Measurements from ENCODE around the gene RHOBTB3.

RHOBTB3 gene

DNA sequence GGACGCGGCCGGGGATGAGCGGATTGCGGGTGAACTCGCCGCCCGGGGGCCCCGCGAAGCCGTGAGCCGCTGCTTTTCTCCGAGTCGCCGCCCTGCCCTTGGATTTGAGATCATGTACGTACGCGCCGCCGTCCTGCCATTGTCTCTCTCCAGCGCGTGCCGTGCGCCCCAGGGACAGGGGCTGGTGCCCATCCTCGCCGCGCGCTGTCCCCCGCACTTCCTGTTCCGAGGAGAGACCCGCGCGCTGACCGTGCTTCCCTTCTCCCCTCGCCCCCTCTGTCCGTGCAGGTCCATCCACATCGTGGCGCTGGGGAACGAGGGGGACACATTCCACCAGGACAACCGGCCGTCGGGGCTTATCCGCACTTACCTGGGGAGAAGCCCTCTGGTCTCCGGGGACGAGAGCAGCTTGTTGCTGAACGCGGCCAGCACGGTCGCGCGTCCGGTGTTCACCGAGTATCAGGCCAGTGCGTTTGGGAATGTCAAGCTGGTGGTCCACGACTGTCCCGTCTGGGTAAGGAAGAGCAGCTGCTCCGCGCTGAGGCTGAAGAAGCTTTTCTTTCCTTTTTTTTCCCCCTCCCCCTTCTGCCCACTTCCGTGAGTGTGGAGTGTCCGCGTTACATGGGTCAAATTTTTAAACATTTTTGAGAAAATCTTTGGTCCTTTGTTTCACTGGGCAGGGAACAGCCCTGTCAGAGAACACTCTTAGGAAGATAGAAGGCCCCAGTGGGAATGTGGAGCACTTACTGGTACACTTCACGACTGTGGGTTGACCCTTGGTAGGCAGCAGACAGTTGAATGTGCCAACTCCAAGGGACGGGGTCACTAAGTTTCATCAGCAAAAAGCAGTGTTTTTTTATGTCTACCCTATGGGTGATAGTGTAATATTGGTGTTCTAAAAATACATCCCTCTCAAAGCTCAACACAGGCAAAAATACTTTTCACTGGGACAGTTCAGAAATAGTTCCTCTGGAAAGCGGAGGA, 727 bp downstream of the RHOBTB3 start:
- DNase-seq (ENCODE audit: low read depth) = no peak

DNA sequence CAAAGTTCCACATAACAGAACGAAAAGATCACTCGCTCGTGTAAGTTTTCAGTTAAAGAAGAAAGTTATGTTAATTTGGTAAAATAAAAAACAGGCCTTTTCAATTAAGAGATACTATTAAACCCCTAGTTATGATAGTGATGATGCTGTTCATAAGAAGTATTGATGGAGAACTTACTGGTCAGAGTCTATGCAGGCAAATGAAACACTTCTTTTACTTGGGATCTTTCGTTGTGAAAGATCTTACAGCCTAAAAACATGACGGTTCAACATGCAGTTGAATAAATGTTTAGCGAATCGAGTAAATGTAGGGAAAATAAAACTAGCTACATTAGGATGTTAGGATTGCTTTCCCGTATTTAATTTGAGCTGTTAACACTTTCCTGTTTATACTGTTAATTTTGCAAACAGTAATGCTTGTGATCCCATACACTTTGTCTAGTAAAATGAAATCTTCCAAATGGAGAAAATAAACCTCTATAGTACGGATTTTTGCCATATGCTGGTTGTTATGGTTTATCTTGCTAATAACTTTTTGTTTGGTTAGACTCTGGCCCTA, 2.0 kb downstream of the RHOBTB3 start:
- DNase-seq (ENCODE audit: low read depth) = no peak

DNA sequence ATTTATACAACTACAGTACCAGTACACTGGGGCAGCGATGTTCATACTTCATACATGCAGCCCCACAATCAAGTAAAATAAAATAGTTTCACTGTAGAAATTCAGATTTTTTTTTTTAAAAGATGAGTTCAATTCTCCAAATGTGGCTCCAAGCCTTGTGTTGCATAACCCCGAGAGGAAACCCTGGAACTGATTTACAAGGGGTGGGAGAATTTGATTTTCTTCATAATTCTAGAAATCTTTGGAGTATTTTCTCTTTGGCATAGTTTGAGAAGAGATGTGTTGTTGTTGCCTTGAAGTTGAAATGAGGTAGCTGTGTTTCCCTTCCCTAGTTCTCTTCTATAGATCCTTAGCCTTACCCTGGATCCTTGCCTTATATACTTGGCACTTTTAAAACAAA, 3.1 kb downstream of the RHOBTB3 start:
- no peak for DNase-seq (ENCODE audit: low read depth)

DNA sequence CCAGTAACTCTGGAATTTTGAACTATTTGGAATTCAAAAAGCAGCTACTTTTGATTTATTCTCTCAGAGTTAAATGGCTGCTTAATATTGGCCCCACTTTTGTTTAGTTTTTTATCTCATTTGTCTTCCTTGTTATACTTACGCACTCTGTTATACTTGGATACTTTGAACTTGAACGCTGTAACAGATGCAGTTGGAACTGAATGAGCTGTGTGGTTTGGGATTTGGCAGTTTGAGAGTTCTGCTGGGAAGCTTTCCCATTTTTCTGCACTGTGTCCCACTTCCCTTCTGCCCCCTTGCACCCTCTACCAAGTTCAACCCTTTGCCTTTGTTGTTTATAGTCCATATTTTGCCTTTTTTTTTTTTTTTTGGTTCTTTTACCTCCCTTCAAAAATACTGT, 3.8 kb downstream of the RHOBTB3 start:
- DNase-seq (ENCODE audit: low read depth) = no peak

DNA sequence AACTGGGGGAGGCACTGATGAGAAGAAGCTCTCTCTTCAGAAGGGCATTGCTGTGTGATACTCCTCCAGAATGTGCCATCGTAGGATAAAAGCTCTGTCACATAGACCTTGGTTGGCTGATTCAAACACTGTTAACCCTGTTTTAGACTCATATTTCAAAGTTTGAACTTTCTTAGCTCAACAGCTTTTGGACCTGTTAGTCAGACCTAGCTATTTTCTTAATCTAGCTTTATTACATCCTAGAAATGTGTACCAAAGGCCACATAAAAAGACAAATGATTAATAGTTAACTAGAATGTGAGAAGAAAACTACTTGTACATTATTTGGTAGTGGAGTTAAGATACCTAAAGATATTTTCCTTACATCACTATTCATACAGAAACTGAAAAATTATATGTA, 4.3 kb downstream of the RHOBTB3 start:
- no peak for DNase-seq (ENCODE audit: low read depth)

DNA sequence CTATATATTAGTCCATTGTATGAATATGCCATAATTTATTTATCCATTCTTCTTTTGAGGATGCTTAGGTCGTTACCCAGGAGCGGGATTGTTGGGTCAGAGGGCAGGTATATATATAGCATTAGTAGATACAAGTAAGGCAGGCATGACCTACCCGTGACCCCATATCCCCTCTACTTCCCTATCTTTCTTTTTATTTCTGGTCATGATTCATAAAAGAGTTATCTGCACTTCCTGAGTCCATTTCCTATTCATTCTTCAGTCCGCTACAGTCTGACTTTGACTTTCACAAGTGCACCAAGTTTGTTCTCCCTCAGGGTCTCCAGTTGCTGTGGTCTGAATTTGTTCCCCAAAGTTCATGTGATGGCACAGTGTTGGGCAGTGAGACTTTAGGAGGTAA, 6.9 kb downstream of the RHOBTB3 start:
- no peak for DNase-seq (ENCODE audit: low read depth)

DNA sequence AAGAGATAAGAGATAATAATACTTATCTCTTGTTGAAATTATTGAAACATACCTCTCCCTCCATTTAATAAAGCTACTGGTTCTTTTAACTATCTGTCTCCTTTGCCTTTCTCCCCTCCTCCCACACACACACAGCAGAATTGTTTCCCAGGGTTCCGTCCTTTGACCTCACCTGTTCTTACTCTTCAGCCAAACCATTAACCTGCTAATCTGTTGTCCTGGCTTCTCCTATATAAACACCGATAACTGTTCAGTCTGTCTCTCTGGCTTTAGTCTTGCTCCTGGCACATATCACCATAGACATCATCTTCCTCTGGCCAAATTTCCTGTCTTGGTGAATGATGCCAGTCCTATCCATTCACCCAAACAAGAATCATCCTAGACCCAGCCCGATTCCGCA, 7.7 kb downstream of the RHOBTB3 start:
- DNase-seq (ENCODE audit: low read depth) = no peak

DNA sequence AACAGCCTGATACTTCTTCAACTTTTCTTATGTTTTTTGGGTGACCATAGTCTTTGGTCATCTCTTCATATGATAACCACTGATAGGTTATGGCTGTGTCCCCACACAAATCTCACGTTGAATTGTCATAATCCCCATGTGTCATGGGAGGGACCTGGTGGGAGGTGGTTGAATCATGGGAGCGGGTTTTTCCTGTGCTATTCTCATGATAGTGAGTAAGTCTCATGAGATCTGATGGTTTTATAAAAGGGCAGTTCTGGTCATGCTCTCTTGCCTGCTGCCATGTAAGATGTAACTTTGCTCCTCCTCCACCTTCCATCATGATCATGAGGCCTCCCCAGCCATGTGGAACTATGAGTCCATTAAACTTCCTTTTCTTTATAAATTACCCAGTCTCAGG, 8.7 kb downstream of the RHOBTB3 start:
- DNase-seq (ENCODE audit: low read depth) = no peak

DNA sequence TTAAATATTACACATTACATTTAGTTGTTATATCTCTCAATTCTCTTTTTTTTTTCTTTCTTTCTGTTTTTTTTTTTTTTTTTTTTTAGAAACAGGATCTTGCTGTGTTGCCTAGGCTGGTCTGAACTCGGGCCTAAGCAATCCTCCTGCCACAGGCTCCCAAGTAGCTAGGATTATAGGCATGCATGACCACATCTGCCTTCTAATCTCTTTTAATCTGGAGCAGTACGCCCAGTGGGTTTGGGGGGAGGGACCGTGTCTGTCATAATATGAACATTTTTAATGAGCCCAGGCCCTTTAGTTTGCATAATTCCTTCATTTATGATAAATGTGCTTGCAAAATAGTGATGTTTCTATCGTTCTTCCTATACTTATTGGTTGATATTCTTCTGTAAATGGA, 10.3 kb downstream of the RHOBTB3 start:
- no peak for DNase-seq (ENCODE audit: low read depth)

DNA sequence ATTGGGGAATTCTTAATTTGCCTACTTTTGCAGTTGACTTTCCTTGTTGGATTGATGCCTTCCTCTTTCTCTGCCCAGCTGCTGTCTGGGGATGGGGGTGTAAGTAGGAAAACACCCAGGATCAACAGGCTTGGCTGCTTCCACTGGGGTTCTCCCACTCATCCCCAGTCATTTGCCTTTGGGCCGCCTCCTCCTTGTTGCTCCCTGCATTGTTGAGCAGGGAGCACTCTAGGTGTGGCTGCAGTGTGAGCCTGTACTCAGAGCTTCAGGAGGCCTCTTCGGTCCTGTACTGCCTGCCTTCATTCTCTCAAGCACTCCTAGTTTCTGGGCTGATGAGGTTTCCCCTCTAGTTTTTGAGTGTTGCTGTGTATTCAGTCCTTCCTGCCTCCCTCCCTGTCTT, 12.1 kb downstream of the RHOBTB3 start:
- DNase-seq (ENCODE audit: low read depth) = no peak

DNA sequence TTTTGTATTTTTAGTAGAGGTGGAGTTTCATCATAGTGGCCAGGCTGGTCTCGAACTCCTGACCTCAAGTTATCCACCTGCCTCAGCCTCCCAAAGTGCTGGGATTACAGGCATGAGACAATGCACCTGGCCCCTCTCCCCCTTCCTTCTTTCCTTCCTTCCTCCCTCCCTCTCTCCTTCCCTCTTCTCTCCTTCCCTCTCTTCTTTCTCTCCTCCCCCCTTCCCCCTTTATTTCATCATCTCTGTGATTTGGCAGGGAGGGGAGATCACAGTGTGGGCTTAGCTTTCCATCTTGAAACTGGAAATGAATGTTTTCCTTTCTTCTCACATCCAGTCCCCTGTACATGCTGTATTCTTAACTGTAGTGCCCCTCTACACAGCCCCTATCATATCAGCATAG, 12.7 kb downstream of the RHOBTB3 start:
- no peak for DNase-seq (ENCODE audit: low read depth)

DNA sequence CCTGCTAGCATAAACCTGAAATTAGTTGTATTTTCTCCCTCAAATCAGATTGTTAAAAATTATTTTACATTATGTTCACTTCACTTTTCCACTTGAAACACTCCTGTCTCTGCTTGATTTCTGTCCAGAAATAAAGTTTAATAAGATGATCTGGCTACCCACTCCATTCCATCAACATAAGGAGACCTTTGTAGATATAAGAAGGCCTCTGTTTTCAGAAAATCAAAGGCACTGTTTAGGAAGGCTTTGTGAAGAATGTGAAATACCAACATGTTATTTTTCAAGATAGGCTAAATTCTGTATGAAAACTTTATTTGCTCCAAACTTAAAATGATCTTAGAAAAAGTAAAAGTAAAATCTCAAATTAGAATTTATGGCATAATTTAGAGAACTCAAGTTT, 15.1 kb downstream of the RHOBTB3 start:
- DNase-seq (ENCODE audit: low read depth) = no peak

DNA sequence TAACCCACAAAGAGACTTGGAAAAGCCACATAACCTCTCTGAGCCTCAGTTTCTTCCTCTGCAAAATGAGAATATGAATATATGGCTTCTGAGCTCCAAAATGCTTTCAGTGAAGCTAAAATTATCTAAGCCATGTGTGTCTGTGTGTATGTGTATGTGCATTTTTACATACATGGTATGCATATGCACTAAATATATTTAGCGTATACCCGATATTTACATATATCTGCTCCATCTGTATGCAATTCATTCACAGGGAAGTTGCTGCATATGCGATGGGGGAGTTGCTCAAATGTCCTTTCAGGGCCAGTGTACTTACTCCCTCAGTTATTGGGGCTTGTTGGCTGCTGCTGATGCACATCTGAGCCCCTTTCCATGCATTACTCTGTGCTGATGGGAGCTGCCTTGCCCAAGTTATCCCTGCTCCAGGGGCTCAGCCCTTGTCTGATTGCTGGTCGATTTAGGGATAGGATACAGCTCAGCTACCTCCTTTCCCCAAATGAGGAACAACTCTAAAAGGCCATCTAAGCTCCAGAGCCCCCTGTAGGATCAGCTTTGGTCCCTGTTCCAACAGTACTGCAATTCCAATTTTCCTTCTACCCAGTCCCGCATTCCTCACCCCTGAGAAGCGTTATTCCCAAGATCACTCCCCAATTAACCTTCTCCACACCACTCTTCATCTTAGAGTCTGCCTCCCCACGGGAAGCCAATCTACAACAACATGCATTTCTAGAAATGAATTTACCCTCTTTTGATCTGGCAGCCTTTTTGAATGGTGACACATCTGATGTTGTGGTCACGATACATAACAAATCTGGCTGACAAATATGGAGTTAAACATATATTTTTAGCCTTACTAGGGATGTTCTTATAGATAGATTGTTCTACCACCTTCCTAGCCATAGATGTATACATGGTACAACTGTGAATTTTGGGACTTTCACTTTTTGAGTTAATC, 15.9 kb downstream of the RHOBTB3 start:
- DNase-seq (ENCODE audit: low read depth) = no peak

DNA sequence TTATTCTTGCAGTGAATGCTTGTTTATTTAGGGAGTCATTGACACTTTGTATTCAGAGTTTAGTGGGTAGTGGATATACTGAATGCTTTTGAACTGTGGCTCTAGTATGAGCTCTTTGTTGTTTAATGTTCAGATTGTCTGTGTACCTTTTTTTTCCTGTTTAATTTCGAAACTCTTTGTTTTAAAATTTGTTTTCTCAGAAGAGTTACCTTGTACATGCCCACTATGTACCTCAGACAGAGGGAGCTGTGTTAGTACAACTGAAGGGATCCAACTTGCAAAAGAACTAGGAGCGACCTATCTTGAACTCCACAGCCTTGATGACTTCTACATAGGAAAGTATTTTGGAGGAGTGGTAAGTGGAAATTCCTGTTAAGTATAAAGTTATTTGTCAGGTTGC, 17.0 kb downstream of the RHOBTB3 start:
- DNase-seq (ENCODE audit: low read depth) = no peak

DNA sequence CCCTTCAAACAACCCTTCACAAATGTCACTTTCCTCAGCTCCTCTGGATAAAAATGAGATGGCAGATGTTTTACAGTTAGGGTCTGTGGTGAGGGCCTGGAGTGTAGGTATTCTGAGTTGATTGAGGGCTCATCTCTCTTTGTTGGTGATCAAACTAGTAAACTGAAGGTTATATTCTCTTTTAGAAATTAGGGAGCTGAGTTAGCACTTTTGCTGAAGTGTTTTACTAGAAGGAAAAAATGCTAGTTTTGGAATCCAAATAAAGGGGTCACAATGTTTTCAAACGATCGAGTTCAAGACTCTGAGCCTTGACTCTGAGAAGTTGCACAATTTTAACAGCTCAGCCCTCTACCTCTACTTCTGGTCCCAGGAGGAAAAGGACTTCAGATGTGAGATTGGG, 23.4 kb downstream of the RHOBTB3 start:
- no peak for DNase-seq (ENCODE audit: low read depth)

DNA sequence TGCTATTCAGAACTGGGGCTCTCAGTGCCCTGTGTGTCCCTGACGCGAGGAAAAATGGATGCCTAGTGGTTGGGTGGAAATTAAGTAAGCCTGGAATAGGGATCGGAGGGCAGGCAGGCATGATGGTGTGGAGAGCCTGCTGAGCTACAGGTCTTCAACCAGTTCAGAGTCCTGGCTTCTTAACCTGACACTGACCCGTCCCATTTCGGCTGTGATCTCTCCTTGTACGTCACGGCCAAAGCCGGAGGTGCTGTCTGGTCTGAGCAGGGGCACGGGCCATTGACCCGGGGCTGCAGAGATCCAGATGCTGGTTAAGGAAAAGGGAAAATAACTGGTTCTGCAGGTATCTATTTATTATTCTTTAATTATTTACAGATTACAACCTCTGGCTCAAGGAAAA, 27.9 kb downstream of the RHOBTB3 start:
- DNase-seq (ENCODE audit: low read depth) = no peak

DNA sequence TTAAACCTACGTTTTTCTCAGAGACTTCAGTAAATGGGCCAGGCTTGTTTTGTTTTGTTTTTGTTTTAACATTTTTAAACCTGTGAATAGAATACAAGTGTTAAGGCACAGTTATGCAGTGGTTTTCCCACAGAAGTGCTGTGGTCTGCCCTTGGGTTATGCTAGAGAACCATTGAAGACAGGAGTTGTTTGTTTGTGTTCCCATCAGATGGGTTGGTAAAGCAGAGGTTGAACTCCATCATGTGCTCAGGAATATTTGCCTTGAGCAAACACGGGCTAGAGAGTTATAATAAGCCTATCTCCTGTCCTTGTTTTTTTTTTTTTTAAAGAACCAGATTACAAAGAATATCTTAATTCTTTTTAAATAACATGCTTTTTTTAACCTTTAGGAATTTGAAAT, 28.5 kb downstream of the RHOBTB3 start:
- no peak for DNase-seq (ENCODE audit: low read depth)

DNA sequence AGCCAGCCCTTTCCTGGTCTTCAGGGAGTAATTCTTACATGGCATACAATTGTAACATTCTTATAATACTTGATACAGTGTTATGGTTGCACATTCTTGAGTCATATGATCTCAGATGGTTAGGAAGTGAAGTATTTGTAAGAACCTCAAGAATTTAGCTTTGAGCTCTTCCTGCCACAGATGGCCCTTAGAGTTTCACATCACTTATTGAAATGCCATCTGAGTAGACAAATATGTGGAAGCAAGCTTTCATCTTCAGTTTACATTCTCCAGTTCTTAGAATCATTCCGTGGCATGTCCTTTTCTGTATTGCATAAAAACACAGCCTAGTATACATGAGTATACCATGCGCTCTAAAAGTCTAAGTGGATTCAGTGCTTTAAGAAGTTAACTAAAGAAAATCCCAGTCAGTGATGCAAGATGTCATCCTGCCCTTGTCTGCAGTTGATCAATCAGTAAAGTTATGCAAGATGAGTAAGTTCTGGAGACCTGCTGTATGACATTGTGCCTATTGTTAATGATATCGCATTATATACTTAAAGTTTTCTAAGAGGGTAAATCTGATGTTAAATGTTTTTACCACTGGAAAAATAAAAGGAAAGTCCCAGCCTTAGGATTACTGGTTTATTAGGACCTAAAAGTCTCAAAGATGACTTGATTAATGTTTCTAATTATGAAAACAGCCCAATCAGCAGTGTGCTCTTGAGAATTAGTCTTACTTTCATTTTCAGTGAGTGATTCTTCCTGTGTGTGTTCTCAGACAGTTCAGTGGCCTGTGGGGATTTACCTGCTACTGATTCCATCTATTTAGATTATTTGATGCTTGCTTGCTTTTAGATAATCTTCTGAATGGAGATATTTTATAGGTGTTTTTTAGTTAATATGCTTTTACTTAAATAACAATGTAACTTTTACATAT, 29.4 kb downstream of the RHOBTB3 start:
- peak; percentile 96 for DNase-seq (ENCODE audit: low read depth)

DNA sequence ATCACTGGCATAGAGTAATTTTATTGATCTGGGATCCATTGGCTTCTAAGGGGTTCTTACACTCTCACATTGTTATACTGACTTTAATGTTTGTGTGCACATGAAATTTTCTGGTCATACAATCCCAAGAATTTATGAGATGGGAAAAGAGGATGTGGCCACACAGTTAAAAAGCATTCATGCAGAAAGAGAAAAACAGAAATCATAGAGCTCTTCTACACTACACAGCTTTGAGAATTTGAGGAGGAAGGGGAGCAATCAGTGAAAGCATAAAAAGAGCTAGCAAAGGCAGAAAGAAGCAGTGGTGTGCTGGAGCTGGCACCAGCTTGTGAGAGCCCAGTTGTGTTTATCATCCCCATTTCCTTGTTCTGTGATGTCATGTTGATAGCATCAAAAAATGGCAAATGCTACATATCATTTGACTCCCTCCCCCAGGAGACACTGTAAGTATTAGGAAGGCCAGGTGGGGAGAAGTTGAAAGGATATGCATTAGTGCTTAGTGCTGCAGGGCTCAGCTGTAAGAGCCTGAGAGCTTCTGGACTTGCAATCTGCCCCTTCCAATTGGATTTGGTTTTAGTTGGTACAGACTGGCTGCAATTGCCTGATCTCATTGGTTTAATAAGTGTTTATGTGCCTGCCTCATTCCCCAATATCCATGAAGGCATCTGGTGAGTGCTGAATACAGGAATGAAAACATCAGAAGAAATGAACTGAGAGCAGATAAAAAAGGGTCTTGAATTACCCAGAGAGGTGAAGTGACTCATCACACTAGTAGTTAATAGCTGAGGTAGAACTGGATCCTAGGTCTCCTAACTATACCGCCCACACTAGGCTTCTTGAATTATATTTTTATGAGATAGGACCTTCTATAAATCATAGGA, 30.9 kb downstream of the RHOBTB3 start:
- DNase-seq (ENCODE audit: low read depth) = peak; percentile 28

DNA sequence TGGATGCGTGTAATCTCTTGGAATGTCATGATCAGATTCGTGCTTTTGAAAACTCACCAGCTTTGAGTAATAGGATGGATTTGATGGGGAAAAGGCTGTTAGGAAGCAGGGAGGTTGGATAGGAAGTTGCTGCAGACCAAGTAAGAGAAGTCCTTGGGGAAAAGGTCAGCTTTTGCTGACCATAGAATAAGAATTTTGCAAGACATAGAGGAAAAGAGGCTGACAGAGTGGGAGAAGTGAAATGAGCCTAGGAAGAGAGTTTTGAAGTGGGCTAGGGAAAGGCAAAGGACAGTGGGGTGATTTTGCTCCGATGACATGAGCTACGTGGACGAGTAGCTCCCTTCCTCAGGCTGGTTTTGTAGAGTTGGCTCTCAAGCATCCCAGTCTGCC, 31.5 kb downstream of the RHOBTB3 start:
- DNase-seq (ENCODE audit: low read depth) = no peak

DNA sequence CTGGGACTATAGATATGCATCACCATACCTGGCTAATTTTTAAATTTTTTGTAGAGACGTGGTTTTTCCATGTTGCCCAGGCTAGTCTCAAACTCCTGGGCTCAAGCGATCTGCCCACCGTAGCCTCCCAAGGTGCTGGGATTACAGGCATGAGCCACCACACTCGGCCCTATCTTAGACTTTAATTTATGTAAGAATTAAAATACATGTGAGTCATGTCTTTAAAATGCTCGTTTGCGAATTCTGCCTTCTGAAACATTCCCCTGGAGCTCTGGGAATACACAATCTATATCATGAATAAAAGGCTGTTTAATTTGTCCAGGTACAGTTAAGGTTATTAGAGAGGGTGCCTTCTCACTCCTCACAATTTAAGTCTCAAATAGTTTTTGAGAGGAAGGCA, 32.8 kb downstream of the RHOBTB3 start:
- no peak for DNase-seq (ENCODE audit: low read depth)

Measured in HS-5 (cell line).